ENCODE data around the gene PATJ. TPM values are rescaled to one million over a fixed set of nuclear protein-coding genes. Genes with fewer than 3 reads are reported as not detected.

PATJ gene
- total and polyA plus RNA-seq, 2 experiments from 2014 or later, result 35.3 to 68.4 TPM

DNA sequence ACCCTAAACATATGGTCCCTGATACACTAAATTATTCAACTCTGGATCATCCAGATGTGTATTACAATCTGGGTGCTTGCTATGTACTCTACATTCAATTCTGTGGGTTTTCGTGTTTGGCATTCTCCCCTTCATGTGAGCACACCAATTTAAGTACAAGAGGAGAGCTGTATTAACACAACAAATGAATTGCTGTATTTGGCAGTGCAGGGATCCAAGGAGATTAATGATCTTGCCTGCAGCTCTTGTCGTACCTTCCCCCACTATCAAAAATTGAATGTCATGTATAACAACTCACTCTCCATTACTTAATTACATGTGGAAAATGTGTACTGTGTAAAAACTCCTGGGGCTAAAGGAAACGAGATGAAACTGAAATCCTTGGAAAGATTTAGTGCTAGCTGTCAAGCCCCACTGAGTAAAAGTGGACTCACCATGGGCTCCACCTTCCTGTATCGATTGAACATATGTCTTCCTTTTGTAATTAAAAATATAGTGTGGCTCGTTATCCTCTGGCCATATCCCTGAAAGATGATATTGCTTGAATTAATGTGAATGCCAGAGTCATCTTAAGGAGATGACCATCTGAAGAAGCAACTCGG is 280.2 kb downstream of the PATJ start:
- no peak overlapping the region for H3K4me2 ChIP-seq

More for the DNA sequence above, 280.2 kb downstream of the PATJ start:
- H3K4me3 ChIP-seq, result no peak overlapping the region
- TF ChIP-seq ZNF114 (CRISPR knock-in tag; IDR thresholded peaks at IDR 0.05), result no peak
- no peak for TF ChIP-seq POLR2AphosphoS5 (IDR thresholded peaks at IDR 0.05; ENCODE audit: low read depth)
- TF ChIP-seq, protein P1, sequence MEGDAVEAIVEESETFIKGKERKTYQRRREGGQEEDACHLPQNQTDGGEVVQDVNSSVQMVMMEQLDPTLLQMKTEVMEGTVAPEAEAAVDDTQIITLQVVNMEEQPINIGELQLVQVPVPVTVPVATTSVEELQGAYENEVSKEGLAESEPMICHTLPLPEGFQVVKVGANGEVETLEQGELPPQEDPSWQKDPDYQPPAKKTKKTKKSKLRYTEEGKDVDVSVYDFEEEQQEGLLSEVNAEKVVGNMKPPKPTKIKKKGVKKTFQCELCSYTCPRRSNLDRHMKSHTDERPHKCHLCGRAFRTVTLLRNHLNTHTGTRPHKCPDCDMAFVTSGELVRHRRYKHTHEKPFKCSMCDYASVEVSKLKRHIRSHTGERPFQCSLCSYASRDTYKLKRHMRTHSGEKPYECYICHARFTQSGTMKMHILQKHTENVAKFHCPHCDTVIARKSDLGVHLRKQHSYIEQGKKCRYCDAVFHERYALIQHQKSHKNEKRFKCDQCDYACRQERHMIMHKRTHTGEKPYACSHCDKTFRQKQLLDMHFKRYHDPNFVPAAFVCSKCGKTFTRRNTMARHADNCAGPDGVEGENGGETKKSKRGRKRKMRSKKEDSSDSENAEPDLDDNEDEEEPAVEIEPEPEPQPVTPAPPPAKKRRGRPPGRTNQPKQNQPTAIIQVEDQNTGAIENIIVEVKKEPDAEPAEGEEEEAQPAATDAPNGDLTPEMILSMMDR (conservative IDR thresholded peaks at IDR 0.05; ENCODE audit: low read depth in 2 of 2), result no peak
- no peak for TF ChIP-seq EZH2phosphoT487 (IDR thresholded peaks at IDR 0.05; ENCODE audit: unreplicated experiment)
- TF ChIP-seq, protein P2, sequence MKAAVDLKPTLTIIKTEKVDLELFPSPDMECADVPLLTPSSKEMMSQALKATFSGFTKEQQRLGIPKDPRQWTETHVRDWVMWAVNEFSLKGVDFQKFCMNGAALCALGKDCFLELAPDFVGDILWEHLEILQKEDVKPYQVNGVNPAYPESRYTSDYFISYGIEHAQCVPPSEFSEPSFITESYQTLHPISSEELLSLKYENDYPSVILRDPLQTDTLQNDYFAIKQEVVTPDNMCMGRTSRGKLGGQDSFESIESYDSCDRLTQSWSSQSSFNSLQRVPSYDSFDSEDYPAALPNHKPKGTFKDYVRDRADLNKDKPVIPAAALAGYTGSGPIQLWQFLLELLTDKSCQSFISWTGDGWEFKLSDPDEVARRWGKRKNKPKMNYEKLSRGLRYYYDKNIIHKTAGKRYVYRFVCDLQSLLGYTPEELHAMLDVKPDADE (IDR thresholded peaks at IDR 0.05), result no peak
- TF ChIP-seq JUNB (IDR thresholded peaks at IDR 0.05; ENCODE audit: unreplicated experiment), result no peak
- TF ChIP-seq, protein P3, sequence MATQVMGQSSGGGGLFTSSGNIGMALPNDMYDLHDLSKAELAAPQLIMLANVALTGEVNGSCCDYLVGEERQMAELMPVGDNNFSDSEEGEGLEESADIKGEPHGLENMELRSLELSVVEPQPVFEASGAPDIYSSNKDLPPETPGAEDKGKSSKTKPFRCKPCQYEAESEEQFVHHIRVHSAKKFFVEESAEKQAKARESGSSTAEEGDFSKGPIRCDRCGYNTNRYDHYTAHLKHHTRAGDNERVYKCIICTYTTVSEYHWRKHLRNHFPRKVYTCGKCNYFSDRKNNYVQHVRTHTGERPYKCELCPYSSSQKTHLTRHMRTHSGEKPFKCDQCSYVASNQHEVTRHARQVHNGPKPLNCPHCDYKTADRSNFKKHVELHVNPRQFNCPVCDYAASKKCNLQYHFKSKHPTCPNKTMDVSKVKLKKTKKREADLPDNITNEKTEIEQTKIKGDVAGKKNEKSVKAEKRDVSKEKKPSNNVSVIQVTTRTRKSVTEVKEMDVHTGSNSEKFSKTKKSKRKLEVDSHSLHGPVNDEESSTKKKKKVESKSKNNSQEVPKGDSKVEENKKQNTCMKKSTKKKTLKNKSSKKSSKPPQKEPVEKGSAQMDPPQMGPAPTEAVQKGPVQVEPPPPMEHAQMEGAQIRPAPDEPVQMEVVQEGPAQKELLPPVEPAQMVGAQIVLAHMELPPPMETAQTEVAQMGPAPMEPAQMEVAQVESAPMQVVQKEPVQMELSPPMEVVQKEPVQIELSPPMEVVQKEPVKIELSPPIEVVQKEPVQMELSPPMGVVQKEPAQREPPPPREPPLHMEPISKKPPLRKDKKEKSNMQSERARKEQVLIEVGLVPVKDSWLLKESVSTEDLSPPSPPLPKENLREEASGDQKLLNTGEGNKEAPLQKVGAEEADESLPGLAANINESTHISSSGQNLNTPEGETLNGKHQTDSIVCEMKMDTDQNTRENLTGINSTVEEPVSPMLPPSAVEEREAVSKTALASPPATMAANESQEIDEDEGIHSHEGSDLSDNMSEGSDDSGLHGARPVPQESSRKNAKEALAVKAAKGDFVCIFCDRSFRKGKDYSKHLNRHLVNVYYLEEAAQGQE (IDR thresholded peaks at IDR 0.05; ENCODE audit: unreplicated experiment), result no peak
- no peak for TF ChIP-seq NANOG (IDR thresholded peaks at IDR 0.05; ENCODE audit: borderline replicate concordance)
- TF ChIP-seq EZH2 (IDR thresholded peaks at IDR 0.05; ENCODE audit: low read depth, unreplicated experiment), result no peak
- no peak for TF ChIP-seq STAT1 (IDR thresholded peaks at IDR 0.05; ENCODE audit: unreplicated experiment)
- Mint-ChIP-seq H3K27ac (peak overlapping the region; percentile 13), H3K9me3 (no peaks in the 10 kb centered on the region), H3K4me3 (no peak overlapping the region), H3K27me3 (ENCODE audit: insufficient read depth, low read depth, poor library complexity) (peaks cover 2% of the 10 kb centered on the region), H3K36me3 (ENCODE audit: low read depth) (peaks cover 3% of the 10 kb centered on the region; the same call in 1 of the 3 replicates), H3K4me1 (peaks cover 16% of the 10 kb centered on the region; the same call in 2 of the 3 replicates)
- no peak overlapping the region for H2AFZ ChIP-seq
- no peak overlapping the region for H3K27ac ChIP-seq (ENCODE audit: low read depth)
- H4K20me1 ChIP-seq (replicated peaks; ENCODE audit: insufficient read depth), result no peaks in the 10 kb centered on the region
- DNase-seq (ENCODE audit: low spot score) (peak; percentile 27), ATAC-seq (peak; percentile 47)
- H3F3A ChIP-seq (replicated peaks; ENCODE audit: low read depth), result no peaks in the 10 kb centered on the region
- H3K27me3 ChIP-seq (ENCODE audit: insufficient read depth), result no peaks in the 10 kb centered on the region
- no peaks in the 10 kb centered on the region for H3K36me3 ChIP-seq (ENCODE audit: insufficient read depth)
- H3K4me1 ChIP-seq (ENCODE audit: insufficient read depth), result peaks cover 13% of the 10 kb centered on the region
- no peaks in the 10 kb centered on the region for H3K9me2 ChIP-seq (ENCODE audit: insufficient read depth)
- no peaks in the 10 kb centered on the region for H3K79me2 ChIP-seq (replicated peaks; ENCODE audit: insufficient read depth)
